DND-41 (cell line): ENCODE data around the gene SLC24A4.
A peak's percentile ranks its signal among the peaks of the same experiment; 100 is the strongest.

Source experiments
- ATAC-seq: fragments of 200-7000 bp; cut with Tn5 transposase; 3 replicates; pipeline ENCODE4 v1.9.1; 2021; ENCODE audit warnings: low read depth; ENCODE audit not compliant: insufficient read depth
- DNase-seq: peaks from one replicate; pipeline ENCODE4 v3.0.0-alpha.2; 2020
- H2AFZ ChIP-seq: 2 replicates; pipeline ENCODE4 v1.6.0; 2012; ENCODE audit warnings: low read depth, low read length
- H3K27ac ChIP-seq: 2 replicates; pipeline ENCODE4 v1.5.1; 2012; ENCODE audit warnings: low read length, inconsistent platforms
- H3K27me3 ChIP-seq: fragments of 200-600 bp; sonication (generic); 2 replicates; pipeline ENCODE4 v1.6.0; 2012; ENCODE audit warnings: low read length, mild to moderate bottlenecking, inconsistent platforms; ENCODE audit not compliant: insufficient read depth, poor library complexity
- H3K36me3 ChIP-seq: 2 replicates; pipeline ENCODE4 v1.5.1; 2012; ENCODE audit warnings: low read length, inconsistent platforms; ENCODE audit not compliant: insufficient read depth
- H3K4me1 ChIP-seq: 2 replicates; pipeline ENCODE4 v1.5.1; 2012; ENCODE audit warnings: mild to moderate bottlenecking, low read length; ENCODE audit not compliant: insufficient read depth
- H3K4me2 ChIP-seq: 2 replicates; pipeline ENCODE4 v1.6.0; 2012; ENCODE audit warnings: mild to moderate bottlenecking, moderate library complexity, low read length, inconsistent platforms; ENCODE audit not compliant: insufficient read depth
- H3K4me3 ChIP-seq, 2 experiments: fragments of 200-600 bp in 1 of 2; shearing (Covaris generic) in 1 of 2; 2 replicates each; pipeline ENCODE4 v1.5.1; 2012 to 2016; ENCODE audit warnings: inconsistent platforms in 2 of 2, low read length in 2 of 2, mild to moderate bottlenecking in 2 of 2, low read depth in 1 of 2, moderate library complexity in 1 of 2
- H3K79me2 ChIP-seq: 2 replicates; pipeline ENCODE4 v1.6.0; 2012; ENCODE audit warnings: low read length, inconsistent platforms; ENCODE audit not compliant: insufficient read depth
- H3K9ac ChIP-seq: 2 replicates; pipeline ENCODE4 v1.6.0; 2012; ENCODE audit warnings: low read depth, mild to moderate bottlenecking, inconsistent platforms, low read length, moderate library complexity
- H3K9me3 ChIP-seq: 2 replicates; pipeline ENCODE4 v1.5.1; 2012; ENCODE audit warnings: low read length, moderate library complexity, mild to moderate bottlenecking, inconsistent platforms; ENCODE audit not compliant: insufficient read depth, severe bottlenecking
- H4K20me1 ChIP-seq: 2 replicates; pipeline ENCODE4 v1.6.0; 2012; ENCODE audit warnings: low read length; ENCODE audit not compliant: insufficient read depth
- EZH2 ChIP-seq: IDR thresholded peaks from 3 replicates; pipeline ENCODE4 v1.6.1; 2012; ENCODE audit warnings: borderline replicate concordance, low read depth, mild to moderate bottlenecking, moderate library complexity, low read length, inconsistent platforms; ENCODE audit not compliant: severe bottlenecking
- TF ChIP-seq, protein P1 (sequence below): IDR thresholded peaks from 2 replicates; pipeline ENCODE4 v1.5.1; 2012; ENCODE audit warnings: borderline replicate concordance, low read length, moderate library complexity, mild to moderate bottlenecking; ENCODE audit not compliant: poor library complexity, severe bottlenecking; ENCODE audit errors: extremely low read depth

Gene SLC24A4

GRCh38 chr14:92380131-92380530, 57.2 kb downstream of the SLC24A4 start:
- ATAC-seq: no peak
- Histone ChIP-seq H2AFZ (no peak overlapping the region), H3K4me2 (no peak overlapping the region), H3K4me3 (no peak overlapping the region), H3K27me3 (no peaks in the 10 kb centered on the region), H3K9ac (no peak overlapping the region), H3K27ac (no peak overlapping the region), H3K79me2 (no peaks in the 10 kb centered on the region), H3K9me3 (no peaks in the 10 kb centered on the region), H4K20me1 (no peaks in the 10 kb centered on the region), H3K36me3 (no peaks in the 10 kb centered on the region), H3K4me1 (no peaks in the 10 kb centered on the region)
- TF ChIP-seq EZH2: no peak
- TF ChIP-seq, protein P1, sequence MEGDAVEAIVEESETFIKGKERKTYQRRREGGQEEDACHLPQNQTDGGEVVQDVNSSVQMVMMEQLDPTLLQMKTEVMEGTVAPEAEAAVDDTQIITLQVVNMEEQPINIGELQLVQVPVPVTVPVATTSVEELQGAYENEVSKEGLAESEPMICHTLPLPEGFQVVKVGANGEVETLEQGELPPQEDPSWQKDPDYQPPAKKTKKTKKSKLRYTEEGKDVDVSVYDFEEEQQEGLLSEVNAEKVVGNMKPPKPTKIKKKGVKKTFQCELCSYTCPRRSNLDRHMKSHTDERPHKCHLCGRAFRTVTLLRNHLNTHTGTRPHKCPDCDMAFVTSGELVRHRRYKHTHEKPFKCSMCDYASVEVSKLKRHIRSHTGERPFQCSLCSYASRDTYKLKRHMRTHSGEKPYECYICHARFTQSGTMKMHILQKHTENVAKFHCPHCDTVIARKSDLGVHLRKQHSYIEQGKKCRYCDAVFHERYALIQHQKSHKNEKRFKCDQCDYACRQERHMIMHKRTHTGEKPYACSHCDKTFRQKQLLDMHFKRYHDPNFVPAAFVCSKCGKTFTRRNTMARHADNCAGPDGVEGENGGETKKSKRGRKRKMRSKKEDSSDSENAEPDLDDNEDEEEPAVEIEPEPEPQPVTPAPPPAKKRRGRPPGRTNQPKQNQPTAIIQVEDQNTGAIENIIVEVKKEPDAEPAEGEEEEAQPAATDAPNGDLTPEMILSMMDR: no peak
- DNase-seq: no peak

GRCh38 chr14:92380582-92380981, 57.6 kb downstream of the SLC24A4 start:
- no peak for TF ChIP-seq EZH2
- TF ChIP-seq, protein P1: no peak
- Histone ChIP-seq H3K4me3 (no peak overlapping the region), H3K27ac (no peak overlapping the region), H3K27me3 (no peaks in the 10 kb centered on the region), H3K79me2 (no peaks in the 10 kb centered on the region), H3K36me3 (no peaks in the 10 kb centered on the region), H3K9ac (no peak overlapping the region), H4K20me1 (no peaks in the 10 kb centered on the region), H3K4me1 (no peaks in the 10 kb centered on the region), H3K4me2 (no peak overlapping the region), H2AFZ (no peak overlapping the region), H3K9me3 (no peaks in the 10 kb centered on the region)
- DNase-seq (no peak), ATAC-seq (no peak)

DNA sequence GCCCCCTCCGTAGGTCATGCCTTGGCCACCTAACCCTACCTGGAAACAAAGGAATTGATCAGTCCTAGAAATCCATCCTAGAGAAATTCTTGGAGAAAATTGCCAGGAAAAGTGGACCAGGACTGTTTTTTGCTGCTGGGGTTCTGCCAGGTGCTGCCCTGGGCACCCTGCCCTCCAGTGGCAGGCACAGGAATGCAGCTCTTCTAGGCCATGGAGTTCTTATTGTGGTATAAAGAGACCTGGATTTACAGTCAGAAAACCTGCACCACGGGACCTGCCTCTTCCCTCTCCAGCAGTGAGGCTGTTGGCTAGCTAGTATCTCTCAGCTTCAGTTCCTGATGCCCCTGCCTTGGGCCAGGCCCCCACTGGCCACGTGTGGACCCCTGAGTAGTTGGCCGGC, 59.7 kb downstream of the SLC24A4 start:
- Histone ChIP-seq H3K4me1 (no peaks in the 10 kb centered on the region), H3K4me3 (no peak overlapping the region), H3K4me2 (no peak overlapping the region), H3K79me2 (no peaks in the 10 kb centered on the region), H2AFZ (no peak overlapping the region), H3K27me3 (no peaks in the 10 kb centered on the region), H3K9ac (no peak overlapping the region), H3K9me3 (no peaks in the 10 kb centered on the region), H4K20me1 (no peaks in the 10 kb centered on the region), H3K36me3 (no peaks in the 10 kb centered on the region), H3K27ac (no peak overlapping the region)
- DNase-seq (no peak), ATAC-seq (no peak)
- TF ChIP-seq EZH2: no peak
- TF ChIP-seq, protein P1: peak; percentile 35

- DNase-seq: no peak
- TF ChIP-seq, protein P1: no peak
- no peak for TF ChIP-seq EZH2
- H3K79me2 ChIP-seq: no peaks in the 10 kb centered on the region
- no peaks in the 10 kb centered on the region for H3K27me3 ChIP-seq
- no peak for ATAC-seq
- H4K20me1 ChIP-seq: no peaks in the 10 kb centered on the region
- no peak overlapping the region for H3K4me3 ChIP-seq
- H3K27ac ChIP-seq: no peak overlapping the region
- no peaks in the 10 kb centered on the region for H3K36me3 ChIP-seq
- no peaks in the 10 kb centered on the region for H3K4me1 ChIP-seq
- H3K9ac ChIP-seq: no peak overlapping the region
- no peak overlapping the region for H2AFZ ChIP-seq
- H3K4me2 ChIP-seq: no peak overlapping the region
- no peaks in the 10 kb centered on the region for H3K9me3 ChIP-seq
These were observed 60.8 kb downstream of the SLC24A4 start for GRCh38 chr14:92383805-92384204.
